HG03469 (cell line): ENCODE measurements around the gene ARID3A.

ENCODE experiments used
- ATAC-seq: cut with Tn5 transposase; IDR thresholded peaks from one replicate; pipeline ENCODE4 v1.9.1; 2021; ENCODE audit warnings: mild to moderate bottlenecking, moderate library complexity, moderate number of reproducible peaks; ENCODE audit not compliant: unreplicated experiment

The ARID3A gene

GRCh38 chr19:928471-929202, 2.8 kb downstream of the ARID3A start:
- ATAC-seq, result no peak

- no peak for ATAC-seq
Measured at GRCh38 chr19:929203-929890, 3.5 kb downstream of the ARID3A start.

GRCh38 chr19:929891-930258, 4.0 kb downstream of the ARID3A start:
- no peak for ATAC-seq

GRCh38 chr19:931860-932647, 6.2 kb downstream of the ARID3A start:
- ATAC-seq, result no peak

GRCh38 chr19:932648-933552, 7.1 kb downstream of the ARID3A start:
- no peak for ATAC-seq

- no peak for ATAC-seq
Measured at GRCh38 chr19:933553-933882, 7.7 kb downstream of the ARID3A start.

GRCh38 chr19:934197-934840, 8.5 kb downstream of the ARID3A start:
- no peak for ATAC-seq

- ATAC-seq, result no peak
Measured at GRCh38 chr19:934865-935479, 9.1 kb downstream of the ARID3A start.

- no peak for ATAC-seq
Measured at GRCh38 chr19:936175-936546, 10.3 kb downstream of the ARID3A start.

- ATAC-seq, result no peak
Measured at GRCh38 chr19:937259-937694, 11.4 kb downstream of the ARID3A start.

GRCh38 chr19:938233-938923, 12.5 kb downstream of the ARID3A start:
- no peak for ATAC-seq

- ATAC-seq, result no peak
Measured at GRCh38 chr19:939439-939838, 13.6 kb downstream of the ARID3A start.

- ATAC-seq, result no peak
Measured at GRCh38 chr19:939922-940321, 14.1 kb downstream of the ARID3A start.

GRCh38 chr19:940591-941291, 14.9 kb downstream of the ARID3A start:
- peak; percentile 37 for ATAC-seq

- ATAC-seq, result peak; percentile 10
Measured at GRCh38 chr19:941292-942132, 15.7 kb downstream of the ARID3A start.

GRCh38 chr19:942133-942645, 16.4 kb downstream of the ARID3A start:
- ATAC-seq, result no peak

- ATAC-seq, result no peak
Measured at GRCh38 chr19:943551-944170, 17.8 kb downstream of the ARID3A start.
